Activated CD8-positive, alpha-beta memory T cell treated with anti-CD3 and anti-CD28 coated beads, Interleukin-2, amount 50 U/mL, for 1 hour (primary cell): ENCODE measurements around the gene ABCC5.
"Not testable (repeated sequence)": the region's sequence is repeated elsewhere in the genome, so short reads cannot be mapped to it uniquely, and the experiment has no call there.

Experiments used
- DNase-seq: peaks from one replicate; pipeline ENCODE4 v3.0.0-alpha.2; 2020; ENCODE audit errors: extremely low read depth

ABCC5 gene

DNA sequence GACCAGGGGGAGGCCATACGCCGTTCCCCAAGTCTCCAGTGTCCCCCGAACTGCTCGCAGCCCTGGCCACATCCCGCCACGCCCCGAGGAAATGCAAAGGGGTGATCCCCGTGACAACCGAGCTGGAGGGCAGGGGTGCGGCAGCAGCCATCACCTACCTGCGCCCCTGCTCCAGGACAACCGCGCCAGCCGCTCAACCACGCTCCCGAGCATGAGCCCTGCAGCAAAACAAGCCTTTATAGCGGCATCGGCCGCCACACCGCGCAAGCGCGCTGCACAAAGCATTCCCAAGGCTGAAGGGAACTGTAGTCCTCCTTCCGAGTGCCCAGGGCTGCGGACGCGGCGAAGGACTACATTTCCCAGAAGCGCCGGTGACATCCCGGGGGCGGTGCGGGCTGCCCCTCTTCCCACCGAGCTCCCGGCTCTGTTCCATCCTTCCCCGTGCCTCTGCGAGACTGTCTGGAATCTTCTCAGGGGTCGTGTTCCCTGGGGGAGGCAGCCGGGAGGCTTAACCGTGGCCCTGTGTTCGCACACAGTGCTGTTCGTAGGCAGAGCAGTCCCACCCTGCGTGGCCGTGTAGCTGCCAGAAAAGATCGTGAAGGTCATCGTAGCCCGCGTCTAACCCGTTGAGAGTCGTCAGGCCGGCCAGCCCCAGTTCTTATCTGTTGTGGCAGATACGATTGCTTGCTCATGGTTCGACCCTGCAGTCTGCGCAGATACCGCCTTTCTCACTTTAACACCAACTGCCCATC, at the start of gene ABCC5:
Gene ABCC5 (minus strand): TSS at position 213 of the 752 bp plus-strand sequence. CDS start 3,492 bp downstream, outside the sequence.
- peak; percentile 40 for DNase-seq

DNA sequence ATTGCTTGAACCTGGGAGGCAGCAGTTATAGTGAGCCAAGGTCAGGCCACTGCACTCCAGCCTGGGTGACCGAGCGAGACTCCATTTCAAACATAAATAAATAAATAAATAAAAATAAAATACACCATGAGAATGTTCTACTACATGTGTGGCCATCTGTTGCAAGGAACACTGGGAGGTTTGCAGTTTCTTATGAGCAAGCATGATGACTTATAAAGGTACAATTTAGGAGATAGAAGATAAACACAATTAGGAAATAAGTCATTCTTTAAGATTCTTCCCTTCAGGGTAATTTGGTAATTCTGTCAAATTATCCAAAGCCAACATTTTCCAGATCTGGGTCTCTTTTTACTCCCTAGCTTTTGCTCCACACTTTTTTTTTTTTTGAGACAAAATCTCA, 48.5 kb upstream of the ABCC5 start:
- no peak for DNase-seq

- DNase-seq, result no peak
Observed at GRCh38 chr3:184062637-184063036, 45.0 kb upstream of the ABCC5 start.

- DNase-seq, result no peak
Observed at GRCh38 chr3:184059424-184059823, 41.7 kb upstream of the ABCC5 start.

DNA sequence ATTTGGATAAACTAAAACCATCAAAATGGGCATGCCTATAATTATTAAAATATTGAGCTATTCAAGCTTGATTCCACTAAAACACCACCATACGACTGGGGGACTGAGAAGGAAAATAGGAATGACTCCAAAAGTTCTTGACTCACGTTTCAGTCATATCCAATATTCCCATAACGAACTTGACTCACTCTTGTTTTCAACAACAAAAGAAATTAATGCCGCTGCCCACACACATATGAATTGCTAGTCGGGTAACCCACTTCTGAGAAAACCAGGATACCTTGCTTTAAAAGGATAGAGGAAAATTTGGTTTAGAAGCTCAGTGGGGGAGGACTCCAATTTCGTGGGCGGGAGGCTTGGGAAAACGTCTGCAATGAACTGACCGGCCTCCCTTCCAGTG, 40.3 kb upstream of the ABCC5 start:
- DNase-seq, result no peak

DNA sequence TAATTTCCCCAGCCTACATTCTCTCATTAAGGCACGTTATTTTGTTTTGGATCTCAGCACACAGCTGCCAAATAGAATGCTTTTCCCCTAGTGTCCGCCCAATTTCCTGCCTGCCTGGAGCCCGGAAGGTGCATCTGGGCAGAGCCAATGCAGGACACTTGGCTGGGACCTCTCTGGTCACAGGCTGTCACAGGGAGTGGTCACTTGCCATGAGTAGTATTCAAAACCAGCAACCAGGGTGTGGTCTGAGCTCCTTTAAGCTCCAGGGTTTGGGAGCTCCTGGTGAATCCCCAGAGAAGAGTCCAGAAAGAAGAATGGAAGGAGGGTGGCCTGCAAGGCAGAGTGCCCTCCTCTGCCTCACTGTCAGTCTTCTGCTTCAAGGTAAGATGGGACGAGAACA, 35.1 kb upstream of the ABCC5 start, which contains the start of gene HTR3C:
Gene HTR3C (plus strand): TSS at position 281 of the 400 bp plus-strand sequence. CDS start 34 bp downstream, at position 315.
- no peak for DNase-seq

DNA sequence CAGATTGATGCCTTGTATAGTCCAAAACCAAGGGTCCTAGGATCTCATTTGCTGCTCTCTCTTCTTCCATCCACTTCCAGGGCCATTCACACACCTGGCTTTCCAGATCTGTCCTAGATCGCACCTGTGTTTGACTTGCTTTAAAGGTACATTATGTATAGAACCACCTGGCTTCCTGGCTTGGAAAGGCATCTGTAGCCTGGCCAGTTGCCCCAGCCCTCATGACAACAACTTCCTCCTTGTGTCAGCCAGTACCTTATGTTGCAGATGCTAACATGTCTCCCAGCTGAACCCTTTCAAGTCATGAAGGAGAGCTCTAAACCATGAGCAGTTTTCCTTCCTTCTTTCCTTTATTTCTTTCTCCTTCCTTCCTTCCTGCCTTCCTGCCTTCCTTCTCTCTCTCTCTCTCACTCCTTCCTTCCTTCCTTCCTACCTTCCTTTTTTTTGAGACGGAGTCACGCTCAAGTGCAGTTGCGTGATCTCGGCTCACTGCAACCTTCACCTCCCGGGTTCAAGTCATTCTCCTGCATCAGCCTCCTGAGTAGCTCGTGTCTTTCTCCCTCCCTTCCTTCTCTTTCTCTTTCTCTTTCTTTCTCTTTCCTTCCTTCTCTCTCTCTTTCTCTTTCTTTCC, 32.6 kb upstream of the ABCC5 start:
- no peak for DNase-seq

DNA sequence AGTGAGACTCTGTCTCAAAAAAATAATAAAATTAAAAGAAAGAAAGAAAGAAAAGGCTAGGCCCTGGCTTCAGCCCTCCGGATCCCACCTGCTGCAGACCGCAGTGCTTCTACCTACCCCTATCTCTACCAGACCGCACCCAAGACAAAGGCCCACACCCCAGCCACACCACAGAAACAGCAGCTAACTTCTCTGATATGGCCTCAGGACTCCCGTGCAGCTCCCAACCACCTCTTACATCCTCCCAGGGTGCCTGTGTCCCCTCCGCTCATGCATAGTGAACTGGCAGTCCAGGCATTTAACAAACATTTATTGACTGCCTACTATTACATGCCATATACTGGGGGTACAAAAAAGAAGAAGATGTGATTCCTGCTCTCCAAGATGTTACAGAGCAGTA, 28.3 kb upstream of the ABCC5 start:
- no peak for DNase-seq

DNA sequence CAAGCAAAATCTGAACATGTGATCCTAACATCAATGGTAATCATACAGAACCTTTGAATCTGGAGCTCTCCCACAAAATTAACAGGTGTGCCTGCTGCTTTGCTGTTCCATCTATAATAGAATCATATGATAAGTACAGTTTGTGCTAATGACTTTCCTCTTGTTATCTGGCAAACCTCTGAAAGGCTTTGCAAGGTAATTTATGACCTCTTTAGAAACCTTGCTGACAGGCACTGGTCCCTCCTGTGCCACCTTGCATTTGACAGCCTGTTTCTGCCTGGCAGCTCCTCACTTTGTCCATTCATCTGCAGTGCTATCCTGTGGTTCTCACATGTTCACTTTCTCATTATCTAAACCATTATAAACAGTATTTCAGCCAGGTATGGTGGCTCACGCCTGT, 24.9 kb upstream of the ABCC5 start:
- DNase-seq, result no peak

- DNase-seq, result no peak
Observed at GRCh38 chr3:184040010-184040409, 22.3 kb upstream of the ABCC5 start.

DNA sequence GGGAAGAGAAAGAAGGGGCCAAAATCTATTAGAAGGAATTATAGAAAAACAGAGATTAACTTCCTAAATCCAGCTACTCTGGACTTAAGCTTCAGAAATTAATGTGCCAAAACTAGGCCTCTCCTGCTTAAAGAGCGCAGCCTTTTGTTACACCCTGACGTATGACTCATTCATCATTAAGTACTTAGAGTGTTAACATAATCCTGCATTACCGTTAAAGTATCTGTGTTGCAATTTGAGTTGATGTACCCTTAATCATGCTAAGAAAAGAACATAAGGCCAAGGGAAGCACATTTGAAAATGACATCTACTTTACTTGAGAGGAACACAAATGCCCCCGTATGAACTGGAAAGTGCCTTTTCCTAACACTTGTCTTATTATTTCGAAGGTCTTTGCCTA, 21.7 kb upstream of the ABCC5 start:
- DNase-seq, result no peak

DNA sequence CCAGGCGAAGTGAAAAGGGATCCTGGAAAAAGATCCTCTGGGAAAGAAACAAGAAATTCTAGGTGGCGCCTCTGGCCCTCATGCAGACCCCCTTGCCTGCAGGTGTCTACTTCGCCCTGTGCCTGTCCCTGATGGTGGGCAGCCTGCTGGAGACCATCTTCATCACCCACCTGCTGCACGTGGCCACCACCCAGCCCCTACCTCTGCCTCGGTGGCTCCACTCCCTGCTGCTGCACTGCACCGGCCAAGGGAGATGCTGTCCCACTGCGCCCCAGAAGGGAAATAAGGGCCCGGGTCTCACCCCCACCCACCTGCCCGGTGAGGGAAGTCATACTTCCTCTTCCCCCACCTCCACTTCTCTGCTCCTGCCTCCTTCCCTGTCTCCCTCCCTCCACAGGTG, 20.6 kb upstream of the ABCC5 start:
- DNase-seq, result not testable (repeated sequence)

DNA sequence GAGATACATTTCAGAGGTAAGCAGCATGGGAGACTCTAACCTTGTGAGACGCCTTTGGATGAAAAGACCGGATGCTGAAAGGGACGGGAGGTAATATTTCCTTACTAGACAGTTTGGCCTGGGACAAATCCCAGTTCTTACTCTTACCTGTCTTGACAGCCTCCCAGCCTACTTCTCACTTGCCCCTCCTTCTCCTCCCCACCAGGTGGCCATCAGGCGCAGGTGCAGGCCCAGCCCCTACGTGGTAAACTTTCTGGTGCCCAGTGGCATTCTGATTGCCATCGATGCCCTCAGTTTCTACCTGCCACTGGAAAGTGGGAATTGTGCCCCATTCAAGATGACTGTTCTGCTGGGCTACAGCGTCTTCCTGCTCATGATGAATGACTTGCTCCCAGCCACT, 20.1 kb upstream of the ABCC5 start:
- DNase-seq, result no peak

- no peak for DNase-seq
Observed at GRCh38 chr3:184031187-184031792, 13.6 kb upstream of the ABCC5 start, which contains the start of gene HTR3D. HTR3D (plus strand) TSS chr3:184031742; CDS start chr3:184031742, 0 bp downstream.

DNA sequence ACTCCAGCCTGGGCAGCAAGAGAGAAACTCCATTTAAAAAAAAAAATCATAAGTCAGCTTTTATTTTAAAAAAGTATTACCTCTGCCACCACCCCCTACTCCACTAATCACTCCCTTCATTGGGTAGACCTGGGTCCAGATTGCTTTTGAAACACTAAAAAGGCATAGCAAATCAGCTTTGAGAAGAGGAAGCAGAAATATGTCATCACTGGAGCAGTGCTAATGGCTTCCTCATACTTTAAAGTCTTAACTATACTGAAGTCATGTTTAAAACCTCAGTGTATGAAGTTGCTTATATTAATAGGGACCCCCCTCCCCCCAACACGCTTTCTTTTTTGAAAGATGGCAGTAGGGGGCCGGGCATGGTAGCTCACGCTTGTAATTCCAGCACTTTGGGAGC, 12.9 kb upstream of the ABCC5 start:
- DNase-seq, result no peak

- DNase-seq, result no peak
Observed at GRCh38 chr3:184029443-184029842, 11.8 kb upstream of the ABCC5 start.

DNA sequence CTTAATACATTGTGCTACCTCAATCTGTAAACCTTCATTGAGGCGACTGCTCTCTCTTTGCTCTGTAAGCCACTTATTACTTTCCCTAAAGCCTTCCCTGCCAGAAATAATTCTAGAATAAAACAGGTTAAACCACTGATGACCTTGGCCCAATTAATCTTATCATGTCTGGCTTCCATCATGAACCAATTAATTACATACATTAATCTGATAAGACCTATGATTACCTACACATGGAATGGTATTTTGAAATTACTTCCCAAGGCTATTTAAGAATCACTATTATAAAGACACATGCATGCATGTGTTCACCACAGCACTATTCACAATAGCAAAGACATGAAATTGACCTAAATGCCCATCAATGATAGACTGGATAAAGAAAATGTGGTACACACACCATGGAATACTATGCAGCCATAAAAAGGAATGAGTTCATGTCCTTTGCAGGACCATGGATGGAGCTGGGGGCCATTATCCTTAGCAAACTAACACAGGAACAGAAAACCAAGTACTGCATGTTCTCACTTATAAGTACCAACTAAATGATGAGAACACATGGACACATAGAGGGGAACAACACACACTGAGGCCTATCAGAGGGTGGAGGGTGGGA, 10.7 kb upstream of the ABCC5 start:
- not testable (repeated sequence) for DNase-seq

DNA sequence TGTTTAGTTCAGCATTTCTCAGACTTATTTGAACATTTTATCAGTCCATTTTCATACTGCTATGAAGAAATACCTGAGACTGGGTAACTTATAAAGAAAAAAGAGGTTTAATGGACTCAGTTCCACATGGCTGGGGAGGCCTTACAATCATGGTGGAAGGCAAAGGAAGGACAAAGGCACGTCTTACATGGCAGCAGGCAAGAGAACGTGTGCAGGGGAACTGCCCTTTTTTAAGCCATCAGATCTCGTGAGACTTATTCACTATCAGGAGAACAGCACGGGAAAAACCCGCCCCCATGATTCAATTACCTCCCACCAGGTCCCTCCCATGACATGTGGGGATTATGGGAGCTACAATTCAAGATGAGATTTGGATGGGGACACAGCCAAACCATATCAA, 7.6 kb upstream of the ABCC5 start:
- not testable (repeated sequence) for DNase-seq

DNA sequence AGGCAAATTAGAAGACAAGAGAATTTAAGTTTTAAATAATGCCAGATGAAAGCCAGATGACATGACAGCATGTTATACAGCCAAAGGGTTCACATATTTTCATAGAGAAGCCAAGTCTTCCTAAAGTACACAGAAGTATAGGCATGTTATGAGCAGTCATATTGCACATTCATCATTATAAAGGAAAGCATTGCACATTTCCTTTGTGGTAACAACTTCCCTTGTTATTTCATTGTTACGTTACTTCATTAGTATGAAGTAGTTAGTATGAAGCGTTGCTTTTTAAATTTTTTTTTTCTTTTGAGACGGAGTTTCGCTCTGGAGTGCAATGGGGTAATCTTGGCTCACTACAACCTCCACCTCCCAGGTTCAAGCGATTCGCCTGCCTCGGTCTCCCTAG, 4.6 kb upstream of the ABCC5 start:
- no peak for DNase-seq

DNA sequence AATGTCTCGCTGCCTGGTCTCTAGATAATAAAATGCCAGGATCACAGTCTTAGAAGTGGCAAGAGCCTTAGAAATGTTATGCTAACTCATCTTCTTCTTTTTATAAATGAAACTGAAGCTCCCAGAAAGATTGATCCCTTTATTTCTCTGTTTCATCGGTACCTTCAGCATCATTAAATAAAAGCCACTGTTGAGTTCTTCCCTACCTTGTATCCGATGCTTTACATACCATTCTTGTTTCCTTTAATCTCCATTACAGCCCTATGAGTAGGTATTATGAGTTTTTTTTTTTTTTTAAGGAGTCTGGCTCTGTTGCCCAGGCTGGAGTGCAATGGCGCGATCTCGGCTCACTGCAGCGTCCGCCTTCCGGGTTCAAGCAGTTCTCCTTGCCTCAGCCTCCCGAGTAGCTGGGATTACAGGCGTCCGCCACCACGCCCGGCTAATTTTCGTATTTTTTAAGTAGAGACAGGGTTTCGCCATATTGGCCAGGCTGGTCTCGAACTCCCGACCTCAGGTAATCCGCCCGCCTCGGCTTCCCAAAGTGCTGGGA, 815 bp upstream of the ABCC5 start:
- no peak for DNase-seq

DNA sequence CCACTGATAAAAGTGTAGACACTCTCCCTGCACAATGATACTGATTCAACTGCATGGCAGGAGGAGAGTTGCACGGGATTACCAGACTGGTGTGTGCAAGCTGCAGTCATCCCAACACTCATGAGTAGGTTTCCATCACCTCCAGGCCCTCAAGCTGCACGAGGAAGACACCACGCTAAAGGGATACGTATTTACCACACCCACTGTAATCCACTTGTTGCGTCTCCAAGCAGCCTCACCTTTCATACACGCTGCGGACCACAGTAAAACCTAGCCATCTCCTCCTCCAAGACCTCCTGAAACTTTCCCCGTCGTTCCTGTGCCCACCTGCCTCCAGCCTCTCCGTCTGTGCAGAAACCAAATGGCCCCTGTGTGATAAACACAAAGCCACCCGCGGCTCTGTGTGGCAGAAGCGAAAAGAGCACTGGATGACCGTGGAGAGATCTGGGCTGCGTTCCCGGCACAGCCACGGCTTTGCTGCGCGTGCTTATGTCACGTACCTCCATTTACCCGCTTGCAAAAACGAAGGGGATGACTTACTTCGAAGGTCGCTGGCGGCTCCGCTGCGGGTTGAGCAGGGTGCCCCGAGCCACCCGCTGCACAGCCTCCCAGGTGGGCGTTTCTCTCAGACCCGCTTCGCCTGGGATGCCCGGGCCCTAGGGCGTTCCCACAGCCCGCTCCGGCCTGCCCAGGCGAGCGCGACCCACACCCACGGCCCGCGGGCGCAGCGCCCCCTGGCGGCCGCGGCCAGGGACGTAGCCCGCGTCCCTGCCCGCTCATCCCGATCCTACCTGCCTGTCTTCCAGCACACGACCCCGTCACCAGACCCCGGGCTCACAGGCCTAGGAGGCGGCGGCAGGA, 643 bp downstream of the ABCC5 start:
- no peak for DNase-seq
